HG03342 (cell line): Measurements from ENCODE around the gene PRKAG2.
"Not testable (repeated sequence)": the region's sequence is repeated elsewhere in the genome, so short reads cannot be mapped to it uniquely, and the experiment has no call there.

Source experiments
- ATAC-seq: cut with Tn5 transposase; IDR thresholded peaks from one replicate; pipeline ENCODE4 v1.9.1; 2021; ENCODE audit warnings: mild to moderate bottlenecking, moderate library complexity; ENCODE audit not compliant: unreplicated experiment

The PRKAG2 gene

GRCh38 chr7:151790830-151791620 lies 85.9 kb downstream of the PRKAG2 start:
- ATAC-seq: no peak

- no peak for ATAC-seq
These were observed 86.7 kb downstream of the PRKAG2 start for GRCh38 chr7:151790095-151790829.

GRCh38 chr7:151789380-151789947 lies 87.5 kb downstream of the PRKAG2 start:
- no peak for ATAC-seq

GRCh38 chr7:151787348-151787747 lies 89.6 kb downstream of the PRKAG2 start:
- no peak for ATAC-seq

- no peak for ATAC-seq
These were observed 90.0 kb downstream of the PRKAG2 start for GRCh38 chr7:151786936-151787335.

GRCh38 chr7:151786241-151786640 lies 90.7 kb downstream of the PRKAG2 start:
- no peak for ATAC-seq

- no peak for ATAC-seq
These were observed 91.3 kb downstream of the PRKAG2 start for GRCh38 chr7:151785681-151785965.

GRCh38 chr7:151784853-151785680 lies 91.8 kb downstream of the PRKAG2 start:
- no peak for ATAC-seq

GRCh38 chr7:151783958-151784575 lies 92.8 kb downstream of the PRKAG2 start:
- ATAC-seq: no peak

- ATAC-seq: peak; percentile 95
These were observed 94.1 kb downstream of the PRKAG2 start for GRCh38 chr7:151782598-151783448.

GRCh38 chr7:151782256-151782597 lies 94.7 kb downstream of the PRKAG2 start:
- not testable (repeated sequence) for ATAC-seq

GRCh38 chr7:151781161-151781845 lies 95.6 kb downstream of the PRKAG2 start:
- no peak for ATAC-seq

- no peak for ATAC-seq
These were observed 96.3 kb downstream of the PRKAG2 start for GRCh38 chr7:151780631-151781030.

GRCh38 chr7:151779678-151780077 lies 97.2 kb downstream of the PRKAG2 start:
- ATAC-seq: no peak

- no peak for ATAC-seq
These were observed 97.7 kb downstream of the PRKAG2 start for GRCh38 chr7:151779255-151779654.

GRCh38 chr7:151777908-151778670 lies 98.8 kb downstream of the PRKAG2 start:
- ATAC-seq: no peak

- no peak for ATAC-seq
These were observed 99.4 kb downstream of the PRKAG2 start for GRCh38 chr7:151777495-151777880.

- no peak for ATAC-seq
These were observed 99.9 kb downstream of the PRKAG2 start for GRCh38 chr7:151776876-151777494.
